HepG2 (cell line): ENCODE measurements around the gene BHLHE41. TPM values are rescaled to one million over a fixed set of nuclear protein-coding genes. Genes with fewer than 3 reads are reported as not detected.

Experiments
- ATAC-seq: fragments of 200-7000 bp; cut with Tn5 transposase; 3 replicates; pipeline ENCODE4 v1.9.1; 2020; ENCODE audit warnings: mild to moderate bottlenecking, moderate library complexity
- BruUV-seq: library from RNA; stranded (reverse); fragments of 400-500 nt; replicated peaks from 2 replicates; lab custom pipeline; 2021; lab: Mats Ljungman, UMichigan
- CTCF ChIA-PET: fragments of 300-600 bp; formaldehyde crosslinking; extraction: SDS; loops from one replicate; lab custom pipeline; 2021; ENCODE audit warnings: low total read pairs, inconsistent platforms, low intra/inter-chr PET ratio; lab: Yijun Ruan, JAX
- POLR2A ChIA-PET: fragments of 350-600 bp; sonication (Branson Sonifier 250); formaldehyde crosslinking; loops from one replicate; lab custom pipeline; 2020; ENCODE audit warnings: antibody characterized with exemption, inconsistent platforms; lab: Yijun Ruan, JAX
- DNase-seq: peaks from one replicate; pipeline ENCODE4 v3.0.0-alpha.2; 2015; ENCODE audit warnings: low spot score
- FAIRE-seq: peaks from 3 replicates; lab custom pipeline; 2011; peaks lifted over from hg19 to GRCh38; lab: Jason Lieb, UNC
- H2AFZ ChIP-seq: one replicate; pipeline ENCODE4 v1.6.1; 2011; ENCODE audit warnings: low read length, inconsistent platforms
- H3K27ac ChIP-seq: fragments of 300-600 bp; 3 replicates; pipeline ENCODE4 v1.8.0; 2011; ENCODE audit warnings: mixed run types, mild to moderate bottlenecking, mixed read lengths, low read length, inconsistent platforms; ENCODE audit not compliant: insufficient read depth; ENCODE audit errors: extremely low read length
- H3K27me3 ChIP-seq, 2 experiments: fragments of 200-600 bp in 1 of 2; 2 replicates in 1 of 2; 3 replicates in 1 of 2; pipeline versions ENCODE4 v1.6.0 to v1.8.0; 2011; ENCODE audit warnings: low read length in 2 of 2, mild to moderate bottlenecking in 2 of 2, moderate library complexity in 2 of 2, inconsistent platforms in 1 of 2; ENCODE audit not compliant: insufficient read depth in 2 of 2, control insufficient read depth in 1 of 2
- H3K36me3 ChIP-seq, 2 experiments: fragments of 200-600 bp in 1 of 2; replicated peaks in 1 of 2; 2 replicates in 1 of 2; 3 replicates in 1 of 2; pipeline versions ENCODE4 v1.5.1 to v1.8.0; 2011; ENCODE audit warnings: low read length in 2 of 2, inconsistent platforms in 1 of 2; ENCODE audit not compliant: insufficient read depth in 2 of 2, control insufficient read depth in 1 of 2
- H3K4me1 ChIP-seq: 2 replicates; pipeline ENCODE4 v1.5.1; 2012; ENCODE audit warnings: low read length, inconsistent platforms; ENCODE audit not compliant: insufficient read depth
- H3K4me2 ChIP-seq: 2 replicates; pipeline ENCODE4 v1.6.0; 2011; ENCODE audit warnings: low read depth, low read length, inconsistent platforms
- H3K4me3 ChIP-seq, 3 experiments: fragments of 200-600 bp in 1 of 3; sonication (generic), shearing (Covaris generic) in 1 of 3; replicated peaks in 1 of 3; 2 replicates each; pipeline ENCODE4 v1.5.1; 2011 to 2016; ENCODE audit warnings: low read length in 3 of 3, inconsistent platforms in 2 of 3, low read depth in 2 of 3, mild to moderate bottlenecking in 2 of 3, control low read depth in 1 of 3, mixed read lengths in 1 of 3; ENCODE audit not compliant: insufficient read depth in 1 of 3
- H3K79me2 ChIP-seq: one replicate; pipeline ENCODE4 v1.6.1; 2011; ENCODE audit warnings: low read length, inconsistent platforms; ENCODE audit not compliant: insufficient read depth
- H3K9ac ChIP-seq: 2 replicates; pipeline ENCODE4 v1.6.0; 2011; ENCODE audit warnings: mild to moderate bottlenecking, low read depth, low read length, inconsistent platforms; ENCODE audit not compliant: insufficient read depth
- H3K9me3 ChIP-seq: 2 replicates; pipeline ENCODE4 v1.5.1; 2012; ENCODE audit warnings: mild to moderate bottlenecking, low read length
- H4K20me1 ChIP-seq: 2 replicates; pipeline ENCODE4 v1.6.0; 2011; ENCODE audit warnings: inconsistent platforms, mild to moderate bottlenecking, low read length, moderate library complexity; ENCODE audit not compliant: insufficient read depth
- CBX5 ChIP-seq: sonication (generic); formaldehyde crosslinking; IDR thresholded peaks from 2 replicates; pipeline ENCODE4 v1.4.0; 2020; ENCODE audit warnings: missing genetic modification reagents, borderline replicate concordance
- CCAR2 ChIP-seq: fragments of 200-400 bp; formaldehyde crosslinking; optimal IDR thresholded peaks from 2 replicates; pipeline ENCODE3; 2018; ENCODE audit warnings: low read depth, mild to moderate bottlenecking, low read length, moderate library complexity
- CHD2 ChIP-seq: IDR thresholded peaks from 2 replicates; pipeline ENCODE4 v1.6.1; 2011; ENCODE audit warnings: low read depth, low read length, improper control_type of control experiment
- DRAP1 ChIP-seq: IDR thresholded peaks from 2 replicates; pipeline ENCODE4 v1.6.1; 2016; ENCODE audit warnings: missing genetic modification reagents, missing compliant biosample characterization
- LBX2 ChIP-seq: sonication (generic); formaldehyde crosslinking; IDR thresholded peaks from 2 replicates; pipeline ENCODE4 v1.5.0; 2020; ENCODE audit warnings: missing genetic modification reagents, mild to moderate bottlenecking, borderline replicate concordance
- NFE2 ChIP-seq: sonication (generic); formaldehyde crosslinking; IDR thresholded peaks from 2 replicates; pipeline ENCODE4 v1.4.0; 2020; ENCODE audit warnings: missing genetic modification reagents
- ONECUT2 ChIP-seq: sonication (generic); formaldehyde crosslinking; IDR thresholded peaks from 2 replicates; pipeline ENCODE4 v1.4.0; 2020; ENCODE audit warnings: missing genetic modification reagents
- PLSCR1 ChIP-seq: sonication (generic); formaldehyde crosslinking; IDR thresholded peaks from 2 replicates; pipeline ENCODE4 v1.5.0; 2020; ENCODE audit warnings: missing genetic modification reagents, mild to moderate bottlenecking, borderline replicate concordance
- TBL1XR1 ChIP-seq: fragments of 150-350 bp; IDR thresholded peaks from 2 replicates; pipeline ENCODE4 v1.6.1; 2014; ENCODE audit warnings: borderline replicate concordance, low read length; ENCODE audit not compliant: partially characterized antibody
- THAP7 ChIP-seq: sonication (generic); formaldehyde crosslinking; IDR thresholded peaks from 2 replicates; pipeline ENCODE4 v1.8.1; 2023; ENCODE audit warnings: mild to moderate bottlenecking, missing genetic modification reagents
- ZNF12 ChIP-seq: sonication (generic); formaldehyde crosslinking; IDR thresholded peaks from 2 replicates; pipeline ENCODE4 v1.5.0; 2020; ENCODE audit warnings: missing genetic modification reagents
- ZNF256 ChIP-seq: sonication (generic); formaldehyde crosslinking; conservative IDR thresholded peaks from 2 replicates; pipeline ENCODE4 v1.4.0; 2020; ENCODE audit warnings: missing genetic modification reagents
- ZNF432 ChIP-seq: sonication (generic); formaldehyde crosslinking; IDR thresholded peaks from 2 replicates; pipeline ENCODE4 v1.5.0; 2020; ENCODE audit warnings: missing genetic modification reagents, mild to moderate bottlenecking, borderline replicate concordance
- ZNF512 ChIP-seq: sonication (generic); formaldehyde crosslinking; IDR thresholded peaks from 2 replicates; pipeline ENCODE4 v1.4.0; 2020; ENCODE audit warnings: mild to moderate bottlenecking, missing genetic modification reagents
- ZNF761 ChIP-seq: sonication (generic); formaldehyde crosslinking; conservative IDR thresholded peaks from 2 replicates; pipeline ENCODE4 v1.4.0; 2020; ENCODE audit warnings: mild to moderate bottlenecking, missing genetic modification reagents
- WGBS: methylation state at CpG from one replicate; pipeline ENCODE4 v1.1.6; 2017; ENCODE audit warnings: low lambda C conversion rate; 5-methylcytosine and 5-hydroxymethylcytosine counted together
- in situ Hi-C: cut with HindIII; loops from 2 replicates; pipeline ENCODE4 v1.10.0; 2017; ENCODE audit warnings: low pct_unique_long_range_greater_than_20kb; ENCODE audit not compliant: extremely low pct_ligation_motif_present
- intact Hi-C: fragments of 100-400 bp; cut with micrococcal nuclease; formaldehyde crosslinking; loops from one replicate; pipeline ENCODE4 v1.10.0; 2022; ENCODE audit not compliant: unreplicated experiment
- polyA plus RNA-seq, 8 experiments: library from polyadenylated mRNA; depleted of rRNA in 3 of 8; stranded (reverse) in 7 of 8; unstranded in 1 of 8; fragments of >200 nt; fragmentation: Illumina TruSeq in 4 of 8; extraction: Trizol in 4 of 8; gene quantifications; 2 replicates each; pipeline versions ENCODE4 v1.2.1 to v1.2.3, GENCODE V29; 2011 to 2016; ENCODE audit warnings: low read depth in 4 of 8, missing spikeins in 1 of 8, mixed read lengths in 1 of 8; ENCODE audit not compliant: insufficient read depth in 1 of 8
- total RNA-seq, 5 experiments: library from RNA; depleted of rRNA; stranded (reverse); fragments of >200 nt; fragmentation: Illumina TruSeq; extraction: Trizol; gene quantifications; 2 replicates each; pipeline ENCODE4 v1.2.3, GENCODE V29; 2016; ENCODE audit warnings: low read depth in 1 of 5
- TF ChIP-seq, protein P1 (sequence below), 2 experiments: fragments of 450-650 bp in 1 of 2; sonication (generic) in 1 of 2; formaldehyde crosslinking; IDR thresholded peaks; 2 replicates each; pipeline versions ENCODE4 v1.5.0 to v1.8.0; 2020 to 2022; ENCODE audit warnings: mild to moderate bottlenecking in 1 of 2, missing genetic modification reagents in 1 of 2
- TF ChIP-seq, protein P2 (sequence below): sonication (generic); formaldehyde crosslinking; IDR thresholded peaks from 2 replicates; pipeline ENCODE4 v1.4.0; 2020; ENCODE audit warnings: mild to moderate bottlenecking, missing genetic modification reagents

Gene BHLHE41
- total and polyA plus RNA-seq, 2 of the 13 experiments (the other 11 are each of a cell fraction or from before 2014, with no cell fraction given), result 0.03 TPM; not detected in 1

GRCh38 chr12:26127404-26127803 lies 2.6 kb upstream of the BHLHE41 start:
- no peak overlapping the region for H3K4me2 ChIP-seq
- H3K27me3 ChIP-seq, result peaks cover 17 to 69% of the 10 kb centered on the region in 2 experiments
- no peak overlapping the region for H3K9ac ChIP-seq
- intact Hi-C loops, result no loop called here
- H3K9me3 ChIP-seq, result no peaks in the 10 kb centered on the region
- no peaks in the 10 kb centered on the region for H3K79me2 ChIP-seq
- no peak overlapping the region for H2AFZ ChIP-seq
- TF ChIP-seq ZNF512 (CRISPR knock-in tag), result no peak
- TF ChIP-seq, protein P1, sequence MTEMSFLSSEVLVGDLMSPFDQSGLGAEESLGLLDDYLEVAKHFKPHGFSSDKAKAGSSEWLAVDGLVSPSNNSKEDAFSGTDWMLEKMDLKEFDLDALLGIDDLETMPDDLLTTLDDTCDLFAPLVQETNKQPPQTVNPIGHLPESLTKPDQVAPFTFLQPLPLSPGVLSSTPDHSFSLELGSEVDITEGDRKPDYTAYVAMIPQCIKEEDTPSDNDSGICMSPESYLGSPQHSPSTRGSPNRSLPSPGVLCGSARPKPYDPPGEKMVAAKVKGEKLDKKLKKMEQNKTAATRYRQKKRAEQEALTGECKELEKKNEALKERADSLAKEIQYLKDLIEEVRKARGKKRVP (CRISPR knock-in tag; IDR thresholded peaks at IDR 0.05), result no peak
- no peak for TF ChIP-seq CCAR2
- TF ChIP-seq PLSCR1 (CRISPR knock-in tag), result no peak
- TF ChIP-seq NFE2 (CRISPR knock-in tag), result no peak
- TF ChIP-seq LBX2 (CRISPR knock-in tag), result no peak
- TF ChIP-seq ZNF761 (CRISPR knock-in tag), result no peak
- no peak for TF ChIP-seq THAP7 (CRISPR knock-in tag)
- TF ChIP-seq TBL1XR1, result no peak
- no peak for TF ChIP-seq ZNF12 (CRISPR knock-in tag)
- TF ChIP-seq, protein P2, sequence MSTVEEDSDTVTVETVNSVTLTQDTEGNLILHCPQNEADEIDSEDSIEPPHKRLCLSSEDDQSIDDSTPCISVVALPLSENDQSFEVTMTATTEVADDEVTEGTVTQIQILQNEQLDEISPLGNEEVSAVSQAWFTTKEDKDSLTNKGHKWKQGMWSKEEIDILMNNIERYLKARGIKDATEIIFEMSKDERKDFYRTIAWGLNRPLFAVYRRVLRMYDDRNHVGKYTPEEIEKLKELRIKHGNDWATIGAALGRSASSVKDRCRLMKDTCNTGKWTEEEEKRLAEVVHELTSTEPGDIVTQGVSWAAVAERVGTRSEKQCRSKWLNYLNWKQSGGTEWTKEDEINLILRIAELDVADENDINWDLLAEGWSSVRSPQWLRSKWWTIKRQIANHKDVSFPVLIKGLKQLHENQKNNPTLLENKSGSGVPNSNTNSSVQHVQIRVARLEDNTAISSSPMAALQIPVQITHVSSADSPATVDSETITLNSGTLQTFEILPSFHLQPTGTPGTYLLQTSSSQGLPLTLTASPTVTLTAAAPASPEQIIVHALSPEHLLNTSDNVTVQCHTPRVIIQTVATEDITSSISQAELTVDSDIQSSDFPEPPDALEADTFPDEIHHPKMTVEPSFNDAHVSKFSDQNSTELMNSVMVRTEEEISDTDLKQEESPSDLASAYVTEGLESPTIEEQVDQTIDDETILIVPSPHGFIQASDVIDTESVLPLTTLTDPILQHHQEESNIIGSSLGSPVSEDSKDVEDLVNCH (CRISPR knock-in tag), result no peak
- no peak for TF ChIP-seq CBX5
- no peak for TF ChIP-seq DRAP1 (CRISPR knock-in tag)
- TF ChIP-seq ONECUT2 (CRISPR knock-in tag), result no peak
- no peak for TF ChIP-seq ZNF256 (CRISPR knock-in tag)
- TF ChIP-seq CHD2, result no peak
- no peak for TF ChIP-seq ZNF432 (CRISPR knock-in tag)
- H3K4me3 ChIP-seq, result no peak overlapping the region
- FAIRE-seq (no peak), ATAC-seq (no peak), DNase-seq (no peak)
- H3K4me1 ChIP-seq, result peaks cover 20% of the 10 kb centered on the region
- no peaks in the 10 kb centered on the region for H3K36me3 ChIP-seq
- ChIA-PET CTCF (no interaction called here), POLR2A (interaction anchor here (0.5 kb wide), 1 partner anchor 48 kb away, joined by 3 read pairs; no protein-coding TSS in a partner anchor)
- in situ Hi-C loops, result loop anchor here (10.0 kb wide), 1 partner anchor 187 kb away; no protein-coding TSS in a partner anchor
- no TSS peak for BruUV-seq
- no peak overlapping the region for H3K27ac ChIP-seq
- peaks cover 3% of the 10 kb centered on the region; the same call in 1 of the 2 replicates for H4K20me1 ChIP-seq
- WGBS, result 50% methylated on average over 2 of the region's 2 CpGs
